HFF-Myc (cell line): ENCODE data around the gene TMEM74B.

Experiments used
- DNase-seq: peaks from one replicate; pipeline ENCODE4 v3.0.0-alpha.2; 2011; ENCODE audit warnings: low read depth; ENCODE audit errors: extremely low read depth
- H3K4me3 ChIP-seq: replicated peaks from 2 replicates; pipeline ENCODE4 v1.5.1; 2011; ENCODE audit warnings: low read depth, mild to moderate bottlenecking, control low read depth, low read length
- TF ChIP-seq, protein P1 (sequence below): IDR thresholded peaks from 2 replicates; pipeline ENCODE4 v1.5.1; 2012; ENCODE audit warnings: mild to moderate bottlenecking, low read depth, low read length, control low read depth; ENCODE audit errors: missing control alignments

Gene TMEM74B

DNA sequence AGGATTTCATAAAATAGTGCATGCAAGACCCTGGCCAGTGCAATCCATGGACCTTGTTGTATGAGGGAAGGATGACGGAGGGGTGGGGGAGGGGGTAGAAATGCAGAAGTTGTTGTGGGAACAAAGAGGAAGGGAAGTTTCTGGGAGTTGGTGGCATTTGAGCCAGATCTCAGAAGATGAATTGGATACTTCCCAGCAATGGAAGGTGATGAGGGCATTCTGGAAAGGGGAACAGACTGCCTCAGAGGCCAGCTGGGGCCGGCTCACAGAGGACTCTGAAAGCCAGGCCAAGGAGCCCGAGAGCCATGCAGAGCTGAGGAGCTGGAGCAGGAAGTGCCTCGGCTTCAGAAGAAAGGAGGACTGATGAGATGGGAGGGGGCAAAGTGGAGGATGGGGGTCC lies 2.7 kb downstream of the TMEM74B start:
- DNase-seq: no peak
- H3K4me3 ChIP-seq: no peak overlapping the region
- TF ChIP-seq, protein P1, sequence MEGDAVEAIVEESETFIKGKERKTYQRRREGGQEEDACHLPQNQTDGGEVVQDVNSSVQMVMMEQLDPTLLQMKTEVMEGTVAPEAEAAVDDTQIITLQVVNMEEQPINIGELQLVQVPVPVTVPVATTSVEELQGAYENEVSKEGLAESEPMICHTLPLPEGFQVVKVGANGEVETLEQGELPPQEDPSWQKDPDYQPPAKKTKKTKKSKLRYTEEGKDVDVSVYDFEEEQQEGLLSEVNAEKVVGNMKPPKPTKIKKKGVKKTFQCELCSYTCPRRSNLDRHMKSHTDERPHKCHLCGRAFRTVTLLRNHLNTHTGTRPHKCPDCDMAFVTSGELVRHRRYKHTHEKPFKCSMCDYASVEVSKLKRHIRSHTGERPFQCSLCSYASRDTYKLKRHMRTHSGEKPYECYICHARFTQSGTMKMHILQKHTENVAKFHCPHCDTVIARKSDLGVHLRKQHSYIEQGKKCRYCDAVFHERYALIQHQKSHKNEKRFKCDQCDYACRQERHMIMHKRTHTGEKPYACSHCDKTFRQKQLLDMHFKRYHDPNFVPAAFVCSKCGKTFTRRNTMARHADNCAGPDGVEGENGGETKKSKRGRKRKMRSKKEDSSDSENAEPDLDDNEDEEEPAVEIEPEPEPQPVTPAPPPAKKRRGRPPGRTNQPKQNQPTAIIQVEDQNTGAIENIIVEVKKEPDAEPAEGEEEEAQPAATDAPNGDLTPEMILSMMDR: no peak

DNA sequence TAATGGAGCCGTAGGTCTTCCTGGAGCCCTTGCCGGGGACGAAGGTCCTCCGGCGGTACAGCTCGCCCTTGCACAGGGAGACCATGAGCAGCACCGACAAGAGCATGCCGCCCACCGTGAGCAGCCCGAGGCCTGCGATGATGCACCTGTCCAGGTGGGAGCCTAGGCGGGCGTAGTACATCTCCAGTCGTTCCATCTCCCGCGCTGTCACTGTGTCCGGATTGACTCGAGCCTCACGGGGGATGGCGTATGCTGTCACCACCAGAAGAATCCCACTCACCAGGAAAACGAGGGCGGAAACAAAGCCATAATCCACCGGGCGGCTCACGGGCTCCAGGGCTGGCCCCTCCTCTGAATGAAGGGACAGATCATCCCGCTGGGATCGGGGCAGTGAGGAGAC lies 3.8 kb downstream of the TMEM74B start:
- H3K4me3 ChIP-seq: no peak overlapping the region
- TF ChIP-seq, protein P1: no peak

DNA sequence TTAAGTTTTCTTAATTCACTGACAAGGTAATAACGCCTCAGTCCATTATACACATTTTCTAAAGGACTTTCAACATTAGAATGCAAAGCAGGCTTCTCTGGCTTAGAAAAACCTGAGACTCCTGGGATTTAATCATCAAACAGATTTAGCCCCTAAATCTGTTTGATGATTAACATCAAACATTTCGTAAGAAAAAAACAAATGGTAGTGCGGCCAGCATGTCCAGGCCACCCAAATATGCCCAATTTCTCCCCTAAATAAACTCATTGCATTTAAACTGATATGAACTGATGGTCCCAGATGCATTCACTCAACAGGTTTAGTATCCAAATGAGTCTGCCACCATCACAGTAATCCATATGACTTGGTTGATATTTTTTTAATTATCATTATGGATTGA lies 6.2 kb downstream of the TMEM74B start:
- TF ChIP-seq, protein P1: no peak
- no peak for DNase-seq
- H3K4me3 ChIP-seq: no peak overlapping the region

More for the DNA sequence above, 3.8 kb downstream of the TMEM74B start:
- DNase-seq: no peak

DNA sequence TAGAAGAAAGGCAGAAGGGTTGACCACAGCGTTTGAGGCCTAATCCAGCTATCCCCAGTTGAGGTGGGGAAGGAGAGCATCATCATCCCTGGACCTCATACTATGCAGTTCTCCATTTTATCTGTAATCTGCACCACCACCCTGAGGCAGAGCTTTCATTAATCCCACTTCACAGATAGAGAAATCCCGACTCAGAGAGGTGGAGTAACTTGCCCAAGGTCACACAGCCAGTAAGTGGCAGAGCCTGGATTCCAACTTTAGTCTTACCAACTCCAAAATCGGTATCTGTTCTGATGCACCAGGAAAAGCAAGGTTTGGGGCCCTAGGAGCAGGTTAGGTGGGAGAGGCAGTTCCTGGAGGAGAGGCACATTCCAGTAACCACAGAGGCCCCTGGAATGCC lies 6.7 kb downstream of the TMEM74B start:
- no peak overlapping the region for H3K4me3 ChIP-seq
- DNase-seq: no peak
- TF ChIP-seq, protein P1: no peak

DNA sequence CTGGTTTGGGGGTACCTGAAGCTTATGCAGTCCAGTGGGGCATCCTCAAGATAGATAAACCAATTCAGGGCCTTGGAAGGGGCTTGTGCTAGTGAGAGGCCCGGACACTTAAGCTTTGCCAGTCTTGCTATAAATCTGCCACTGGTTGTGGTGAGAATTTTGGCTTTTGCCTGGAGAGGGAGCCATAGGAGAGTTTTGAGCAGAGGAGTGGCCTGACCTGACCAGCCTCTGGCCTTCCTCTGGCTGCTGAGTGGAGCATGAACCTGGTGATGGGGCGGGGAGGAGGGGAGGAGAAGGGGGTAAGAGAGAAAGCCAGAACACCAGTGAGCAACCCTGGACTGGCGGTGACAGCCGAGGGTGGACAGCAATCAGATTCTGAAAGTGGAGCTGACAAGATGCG lies 7.1 kb downstream of the TMEM74B start:
- no peak overlapping the region for H3K4me3 ChIP-seq
- TF ChIP-seq, protein P1: no peak
- no peak for DNase-seq

DNA sequence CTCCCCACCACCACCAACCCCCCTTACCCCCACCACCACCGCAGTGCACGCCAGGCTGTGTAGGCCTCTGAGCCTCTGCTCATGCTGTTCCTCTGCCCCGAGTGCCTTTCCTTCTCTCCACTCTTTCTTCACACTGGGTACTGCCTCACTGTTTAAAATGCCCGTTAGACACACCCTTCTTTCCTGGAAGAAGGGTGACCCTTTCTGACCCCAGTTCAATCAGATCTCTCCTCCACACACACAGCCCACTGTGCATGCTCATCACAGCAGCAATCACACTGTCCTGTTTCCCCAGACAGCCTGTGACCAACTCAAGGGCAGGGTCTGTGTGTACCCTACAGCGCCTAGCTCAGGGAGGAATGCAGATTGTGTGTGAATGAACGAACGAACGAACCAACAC lies 10.0 kb downstream of the TMEM74B start:
- TF ChIP-seq, protein P1: no peak
- DNase-seq: no peak

DNA sequence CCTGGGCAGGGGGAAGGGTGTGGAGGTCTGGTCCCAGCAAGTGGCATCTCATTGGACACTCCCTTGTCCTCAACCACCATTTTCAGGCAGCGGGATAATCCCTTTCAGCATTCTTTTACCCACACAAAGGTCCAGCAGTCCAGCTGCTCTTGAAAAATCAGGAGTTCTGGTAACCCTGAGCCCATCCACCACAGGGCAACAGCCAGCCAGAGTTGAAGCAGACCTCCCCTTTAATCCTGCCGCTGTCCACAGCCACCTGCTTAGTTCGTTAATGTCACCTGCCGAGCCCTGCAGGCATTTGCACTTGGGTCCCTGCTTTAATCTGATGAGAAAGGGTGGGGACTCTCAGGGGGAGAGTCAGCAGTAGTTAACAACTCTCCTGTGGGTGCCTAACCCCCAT lies 11.1 kb downstream of the TMEM74B start:
- TF ChIP-seq, protein P1: no peak
- no peak overlapping the region for H3K4me3 ChIP-seq
- DNase-seq: no peak

More for the DNA sequence above, 10.0 kb downstream of the TMEM74B start:
- no peak overlapping the region for H3K4me3 ChIP-seq
